Neuronal stem cell (in vitro differentiated cells): Measurements from ENCODE around the gene ZNF407.

ENCODE experiments used
- DNase-seq: peaks from one replicate; pipeline ENCODE4 v3.0.0-alpha.2; 2013; ENCODE audit warnings: low spot score
- H2AFZ ChIP-seq: one replicate; pipeline ENCODE4 v1.6.1; 2013; ENCODE audit warnings: mild to moderate bottlenecking, low read length, inconsistent platforms
- H2AK5ac ChIP-seq: 2 replicates; pipeline ENCODE4 v1.6.1; 2013; ENCODE audit warnings: low read depth, mild to moderate bottlenecking, inconsistent platforms, low read length, moderate library complexity, mixed read lengths
- H2BK120ac ChIP-seq: 2 replicates; pipeline ENCODE4 v1.6.1; 2013; ENCODE audit warnings: low read depth, mild to moderate bottlenecking, inconsistent platforms, low read length, moderate library complexity, mixed read lengths
- H2BK12ac ChIP-seq: one replicate; pipeline ENCODE4 v1.6.1; 2013; ENCODE audit warnings: low read length, inconsistent platforms
- H2BK15ac ChIP-seq: 2 replicates; pipeline ENCODE4 v1.6.1; 2013; ENCODE audit warnings: mild to moderate bottlenecking, low read length, inconsistent platforms, mixed read lengths
- H2BK5ac ChIP-seq: one replicate; pipeline ENCODE4 v1.6.1; 2013; ENCODE audit warnings: inconsistent platforms, mild to moderate bottlenecking, low read length, moderate library complexity
- H3K14ac ChIP-seq: one replicate; pipeline ENCODE4 v1.6.1; 2013; ENCODE audit warnings: low read length, inconsistent platforms
- H3K18ac ChIP-seq: 2 replicates; pipeline ENCODE4 v1.6.1; 2013; ENCODE audit warnings: low read length, inconsistent platforms
- H3K23ac ChIP-seq: 2 replicates; pipeline ENCODE4 v1.6.1; 2013; ENCODE audit warnings: low read depth, mild to moderate bottlenecking, mixed read lengths, low read length, inconsistent platforms; ENCODE audit not compliant: poor library complexity
- H3K27ac ChIP-seq: replicated peaks from 3 replicates; pipeline ENCODE4 v1.5.1; 2013; ENCODE audit warnings: low read length, inconsistent platforms
- H3K27me3 ChIP-seq, 3 experiments: 2 replicates each; pipeline ENCODE4 v1.6.1; 2013; ENCODE audit warnings: low read length in 3 of 3, mild to moderate bottlenecking in 2 of 3, inconsistent platforms in 1 of 3, low read depth in 1 of 3, mixed read lengths in 1 of 3, moderate library complexity in 1 of 3; ENCODE audit not compliant: control insufficient read depth in 3 of 3, insufficient read depth in 3 of 3
- H3K36me3 ChIP-seq, 2 donors: replicated peaks in 1 of 2; 2 replicates each; pipeline ENCODE4 v1.6.1; 2013; ENCODE audit warnings: low read length in 2 of 2; ENCODE audit not compliant: control insufficient read depth in 2 of 2, insufficient read depth in 2 of 2
- H3K4ac ChIP-seq: 2 replicates; pipeline ENCODE4 v1.6.1; 2013; ENCODE audit warnings: inconsistent platforms, mild to moderate bottlenecking, low read length, moderate library complexity
- H3K4me1 ChIP-seq, 2 donors: 1 replicate in 1 of 2; 2 replicates in 1 of 2; pipeline ENCODE4 v1.6.1; 2013; ENCODE audit warnings: low read length in 2 of 2, low read depth in 1 of 2; ENCODE audit not compliant: control insufficient read depth in 2 of 2, insufficient read depth in 1 of 2
- H3K4me2 ChIP-seq: one replicate; pipeline ENCODE4 v1.6.1; 2013; ENCODE audit warnings: mild to moderate bottlenecking, low read length, inconsistent platforms; ENCODE audit not compliant: insufficient read depth, poor library complexity, severe bottlenecking
- H3K4me3 ChIP-seq, 2 donors: 2 replicates each; pipeline ENCODE4 v1.5.1; 2013; ENCODE audit warnings: low read length in 2 of 2, mild to moderate bottlenecking in 2 of 2, inconsistent platforms in 1 of 2, moderate library complexity in 1 of 2
- H3K79me1 ChIP-seq: one replicate; pipeline ENCODE4 v1.6.1; 2013; ENCODE audit warnings: low read depth, mild to moderate bottlenecking, inconsistent platforms, low read length, moderate library complexity
- H3K9ac ChIP-seq: one replicate; pipeline ENCODE4 v1.6.1; 2013; ENCODE audit warnings: mild to moderate bottlenecking, low read depth, low read length, inconsistent platforms; ENCODE audit not compliant: poor library complexity
- H3K9me3 ChIP-seq, 2 donors: replicated peaks in 1 of 2; 2 replicates each; pipeline versions ENCODE3 to v1.6.1; 2013; ENCODE audit warnings: low read length in 2 of 2, mild to moderate bottlenecking in 2 of 2, inconsistent platforms in 1 of 2, low read depth in 1 of 2, mixed read lengths in 1 of 2, moderate library complexity in 1 of 2; ENCODE audit not compliant: control insufficient read depth in 2 of 2, insufficient read depth in 1 of 2
- H4K8ac ChIP-seq: one replicate; pipeline ENCODE4 v1.6.1; 2013; ENCODE audit warnings: low read depth, mild to moderate bottlenecking, inconsistent platforms, low read length, moderate library complexity
- H4K91ac ChIP-seq: one replicate; pipeline ENCODE4 v1.6.1; 2013; ENCODE audit warnings: low read length, low read depth, mild to moderate bottlenecking, inconsistent platforms; ENCODE audit not compliant: poor library complexity
- WGBS, 2 donors: extraction: QIAGEN DNeasy Blood & Tissue Kit; methylation state at CpG; one replicate each; pipeline ENCODE4 v1.1.7; 2013; ENCODE audit warnings: missing lambda C conversion rate in 2 of 2, mixed read lengths in 1 of 2; ENCODE audit not compliant: insufficient read length in 2 of 2, insufficient replicate concordance in 1 of 2; ENCODE audit errors: extremely low coverage in 2 of 2; 5-methylcytosine and 5-hydroxymethylcytosine counted together

Gene ZNF407

GRCh38 chr18:74873629-74874028, 276.0 kb downstream of the ZNF407 start:
- Histone ChIP-seq H4K8ac (no peak overlapping the region), H3K18ac (no peak overlapping the region), H2AK5ac (no peak overlapping the region), H4K91ac (no peak overlapping the region), H3K4me3 (no peak overlapping the region), H2AFZ (no peak overlapping the region), H3K79me1 (no peaks in the 10 kb centered on the region), H3K14ac (no peak overlapping the region), H3K9me3 (no peaks in the 10 kb centered on the region), H3K27ac (no peak overlapping the region), H3K36me3 (no peaks in the 10 kb centered on the region), H3K4me1 (peaks cover 0 to 5% of the 10 kb centered on the region in 2 donors), H2BK15ac (no peak overlapping the region), H3K27me3 (no peaks in the 10 kb centered on the region), H2BK120ac (no peak overlapping the region), H2BK5ac (no peak overlapping the region), H3K23ac (no peak overlapping the region), H3K4ac (no peak overlapping the region), H3K9ac (no peak overlapping the region), H2BK12ac (no peak overlapping the region), H3K4me2 (no peak overlapping the region)
- no peak for DNase-seq
- WGBS, 2 donors = no CpG with 5 or more reads among the region's 3 CpGs

- WGBS, 2 donors = no CpG with 5 or more reads among the region's 5 CpGs
- H3K18ac ChIP-seq = no peak overlapping the region
- no peak overlapping the region for H3K23ac ChIP-seq
- H4K91ac ChIP-seq = no peak overlapping the region
- no peak overlapping the region for H2AFZ ChIP-seq
- no peak overlapping the region for H2AK5ac ChIP-seq
- no peak overlapping the region for H2BK5ac ChIP-seq
- no peaks in the 10 kb centered on the region for H3K27me3 ChIP-seq
- no peak overlapping the region for H3K4ac ChIP-seq
- no peak overlapping the region for H3K9ac ChIP-seq
- H3K14ac ChIP-seq = no peak overlapping the region
- peaks cover 0 to 5% of the 10 kb centered on the region in 2 donors for H3K4me1 ChIP-seq
- no peaks in the 10 kb centered on the region for H3K36me3 ChIP-seq
- DNase-seq = no peak
- H2BK120ac ChIP-seq = no peak overlapping the region
- H3K27ac ChIP-seq = no peak overlapping the region
- no peak overlapping the region for H2BK15ac ChIP-seq
- H3K79me1 ChIP-seq = no peaks in the 10 kb centered on the region
- H3K4me2 ChIP-seq = no peak overlapping the region
- no peak overlapping the region for H4K8ac ChIP-seq
- H3K9me3 ChIP-seq = no peaks in the 10 kb centered on the region
- peak overlapping the region; percentile 25 for H2BK12ac ChIP-seq
- H3K4me3 ChIP-seq = no peak overlapping the region
These were observed 276.7 kb downstream of the ZNF407 start for GRCh38 chr18:74874351-74874750.

DNA sequence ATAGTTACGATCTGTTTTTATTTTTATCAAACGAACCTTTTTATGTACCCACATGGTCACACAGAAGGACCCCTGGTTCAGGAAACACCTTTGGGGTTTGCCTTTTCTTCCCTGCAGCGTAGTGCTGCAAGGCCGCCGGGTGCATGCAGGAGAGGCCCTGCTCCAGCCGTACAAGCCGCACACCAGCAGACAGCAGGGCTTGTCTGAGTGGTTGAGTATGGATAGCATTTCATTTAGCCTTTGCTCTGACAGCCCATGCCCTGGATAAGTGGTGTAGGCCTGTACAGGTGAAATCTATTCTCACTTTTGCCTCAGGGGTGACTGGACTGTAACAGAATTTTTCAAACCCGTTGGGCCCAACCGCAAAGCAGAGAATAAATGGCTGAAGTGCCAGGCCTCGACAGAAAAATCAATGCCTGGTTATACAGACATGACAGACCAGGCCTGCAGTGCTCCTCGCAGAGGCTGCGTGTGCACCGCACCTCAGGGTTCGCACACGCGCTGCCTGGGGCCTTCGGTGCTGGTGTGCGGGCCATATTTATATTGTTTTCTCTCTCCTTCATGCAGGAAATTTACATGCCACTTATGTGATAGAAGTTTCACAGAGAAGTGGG, 279.1 kb downstream of the ZNF407 start:
- H2AK5ac ChIP-seq = no peak overlapping the region
- H3K9ac ChIP-seq = peak overlapping the region; percentile 44
- peak overlapping the region; percentile 27 for H3K18ac ChIP-seq
- H3K4me1 ChIP-seq = no peaks in the 10 kb centered on the region
- no peak overlapping the region for H3K14ac ChIP-seq
- no peak overlapping the region for H3K23ac ChIP-seq
- H3K9me3 ChIP-seq = no peaks in the 10 kb centered on the region
- no peak overlapping the region for H2BK5ac ChIP-seq
- no peaks in the 10 kb centered on the region for H3K27me3 ChIP-seq
- no peak overlapping the region for H3K4me3 ChIP-seq
- H2BK12ac ChIP-seq = no peak overlapping the region
- WGBS, 2 donors = no CpG with 5 or more reads among the region's 18 CpGs
- no peak overlapping the region for H4K91ac ChIP-seq
- H2AFZ ChIP-seq = no peak overlapping the region
- DNase-seq = no peak
- no peak overlapping the region for H3K4me2 ChIP-seq
- H3K27ac ChIP-seq = no peak overlapping the region
- no peak overlapping the region for H4K8ac ChIP-seq
- no peaks in the 10 kb centered on the region for H3K79me1 ChIP-seq
- no peak overlapping the region for H2BK15ac ChIP-seq
- H3K4ac ChIP-seq = no peak overlapping the region
- H3K36me3 ChIP-seq = peaks cover 0 to 1% of the 10 kb centered on the region in 2 donors
- no peak overlapping the region for H2BK120ac ChIP-seq

GRCh38 chr18:74878267-74878666, 280.6 kb downstream of the ZNF407 start:
- H3K23ac ChIP-seq = no peak overlapping the region
- H4K91ac ChIP-seq = no peak overlapping the region
- H3K18ac ChIP-seq = no peak overlapping the region
- H2BK15ac ChIP-seq = no peak overlapping the region
- no CpG with 5 or more reads among the region's 6 CpGs for WGBS, 2 donors
- H2BK120ac ChIP-seq = no peak overlapping the region
- no peak overlapping the region for H3K27ac ChIP-seq
- H3K36me3 ChIP-seq = peaks cover 0 to 4% of the 10 kb centered on the region in 2 donors
- H3K4me3 ChIP-seq = no peak overlapping the region
- no peaks in the 10 kb centered on the region for H3K27me3 ChIP-seq
- no peak overlapping the region for H4K8ac ChIP-seq
- H3K4me2 ChIP-seq = no peak overlapping the region
- no peak overlapping the region for H2BK12ac ChIP-seq
- H3K4ac ChIP-seq = no peak overlapping the region
- no peak overlapping the region for H3K14ac ChIP-seq
- no peak for DNase-seq
- H3K9ac ChIP-seq = no peak overlapping the region
- H2BK5ac ChIP-seq = no peak overlapping the region
- H3K4me1 ChIP-seq = no peaks in the 10 kb centered on the region
- H3K9me3 ChIP-seq = no peaks in the 10 kb centered on the region
- no peaks in the 10 kb centered on the region for H3K79me1 ChIP-seq
- H2AK5ac ChIP-seq = no peak overlapping the region
- no peak overlapping the region for H2AFZ ChIP-seq
